HG03064 (cell line): ENCODE results near the gene ZP2.
"Not testable (repeated sequence)": the region's sequence is repeated elsewhere in the genome, so short reads cannot be mapped to it uniquely, and the experiment has no call there.

ENCODE experiments used
- ATAC-seq: cut with Tn5 transposase; IDR thresholded peaks from one replicate; pipeline ENCODE4 v1.9.1; 2021; ENCODE audit warnings: low read depth; ENCODE audit not compliant: unreplicated experiment

Gene ZP2

GRCh38 chr16:21153124-21153729 is 58.1 kb downstream of the ZP2 start:
- ATAC-seq: not testable (repeated sequence)

- not testable (repeated sequence) for ATAC-seq
Measured at GRCh38 chr16:21152160-21153030, 59.0 kb downstream of the ZP2 start.

GRCh38 chr16:21150375-21151001 is 60.9 kb downstream of the ZP2 start, which contains the start of gene DNAH3:
Gene DNAH3, minus strand, starts transcription at chr16:21150846. Its CDS starts 527 bp downstream, at chr16:21150319.
- ATAC-seq: no peak
